PC-3 (cell line): Measurements from ENCODE around the gene RABGGTA. TPM values are rescaled to one million over a fixed set of nuclear protein-coding genes. Genes with fewer than 3 reads are reported as not detected.

ENCODE experiments used
- ATAC-seq: fragments of 200-7000 bp; cut with Tn5 transposase; 2 replicates; pipeline ENCODE4 v1.9.1; 2020; ENCODE audit warnings: mild to moderate bottlenecking, moderate library complexity
- BruUV-seq: library from RNA; stranded (reverse); fragments of 400-500 nt; replicated peaks from 2 replicates; lab custom pipeline; 2021; lab: Mats Ljungman, UMichigan
- CTCF ChIA-PET: fragments of 300-600 bp; sonication (Branson Sonifier 250); formaldehyde crosslinking; loops from one replicate; lab custom pipeline; 2022; ENCODE audit warnings: antibody characterized with exemption; lab: Charles Lee
- POLR2A ChIA-PET: fragments of 300-600 bp; sonication (Branson Sonifier 250); formaldehyde crosslinking; loops from one replicate; lab custom pipeline; 2022; ENCODE audit warnings: antibody characterized with exemption; ENCODE audit not compliant: unreplicated experiment; lab: Charles Lee
- DNase-seq: peaks from one replicate; pipeline ENCODE4 v3.0.0-alpha.2; 2015
- H2AFZ ChIP-seq: fragments of 300-600 bp; sonication (generic); 2 replicates; pipeline ENCODE4 v1.6.0; 2016; ENCODE audit warnings: antibody characterized with exemption, low read length
- H3F3A ChIP-seq: fragments of 300-600 bp; sonication (generic); one replicate; pipeline ENCODE4 v1.6.0; 2017; ENCODE audit warnings: antibody characterized with exemption, low read length, control low read depth, mild to moderate bottlenecking; ENCODE audit not compliant: unreplicated experiment
- H3K27ac ChIP-seq: fragments of 300-600 bp; sonication (generic); 2 replicates; pipeline ENCODE4 v1.5.1; 2016; ENCODE audit warnings: mild to moderate bottlenecking, low read length
- H3K27me3 ChIP-seq: fragments of 300-600 bp; sonication (generic); 2 replicates; pipeline ENCODE4 v1.6.1; 2016; ENCODE audit warnings: low read length, mixed read lengths
- H3K36me3 ChIP-seq: fragments of 300-600 bp; sonication (generic); 2 replicates; pipeline ENCODE4 v1.6.1; 2016; ENCODE audit warnings: low read depth, mixed run types, low read length, mixed read lengths
- H3K4me1 ChIP-seq: fragments of 300-600 bp; sonication (generic); 2 replicates; pipeline ENCODE4 v1.5.1; 2016; ENCODE audit warnings: low read length; ENCODE audit not compliant: insufficient read depth
- H3K4me2 ChIP-seq: fragments of 300-600 bp; sonication (generic); 2 replicates; pipeline ENCODE4 v1.6.0; 2016; ENCODE audit warnings: low read length
- H3K4me3 ChIP-seq: fragments of 300-600 bp; sonication (generic); 2 replicates; pipeline ENCODE4 v1.5.1; 2016; ENCODE audit warnings: mild to moderate bottlenecking, low read length, mixed read lengths
- H3K79me2 ChIP-seq: fragments of 300-600 bp; sonication (generic); 2 replicates; pipeline ENCODE4 v1.6.1; 2017; ENCODE audit warnings: low read length, mixed read lengths
- H3K9ac ChIP-seq: fragments of 300-600 bp; sonication (generic); 2 replicates; pipeline ENCODE4 v1.6.0; 2016; ENCODE audit warnings: mild to moderate bottlenecking, low read length
- H3K9me2 ChIP-seq: fragments of 300-600 bp; sonication (generic); replicated peaks from 2 replicates; pipeline ENCODE4 v1.6.1; 2016; ENCODE audit warnings: mixed run types, low read length, mixed read lengths
- H3K9me3 ChIP-seq: fragments of 300-600 bp; sonication (generic); 2 replicates; pipeline ENCODE4 v1.6.1; 2016; ENCODE audit warnings: low read length, mixed read lengths
- H4K20me1 ChIP-seq: fragments of 300-600 bp; sonication (generic); 2 replicates; pipeline ENCODE4 v1.6.1; 2016; ENCODE audit warnings: low read length, mixed read lengths
- EZH2 ChIP-seq: fragments of 300-600 bp; sonication (generic); IDR thresholded peaks from one replicate; pipeline ENCODE4 v1.6.1; 2017; ENCODE audit warnings: antibody characterized with exemption, mild to moderate bottlenecking, low read length; ENCODE audit not compliant: unreplicated experiment
- EZH2phosphoT487 ChIP-seq: fragments of 300-600 bp; sonication (generic); IDR thresholded peaks from 2 replicates; pipeline ENCODE4 v1.6.1; 2018; ENCODE audit warnings: mild to moderate bottlenecking, antibody characterized with exemption, low read length, borderline replicate concordance
- intact Hi-C: fragments of 100-400 bp; cut with micrococcal nuclease; formaldehyde crosslinking; loops from 2 replicates; pipeline ENCODE4 v1.9.0; 2023
- total RNA-seq: library from RNA; depleted of rRNA; stranded (reverse); fragments of >200 nt; gene quantifications from 2 replicates; pipeline ENCODE4 v1.2.3, GENCODE V29; 2014
- TF ChIP-seq, protein P1 (sequence below): fragments of 300-600 bp; sonication (generic); conservative IDR thresholded peaks from 2 replicates; pipeline ENCODE4 v1.5.1; 2017; ENCODE audit warnings: antibody characterized with exemption, low read depth, mild to moderate bottlenecking, low read length

Gene RABGGTA
- total RNA-seq, 1 experiment from 2014 or later: 39.2 TPM

DNA sequence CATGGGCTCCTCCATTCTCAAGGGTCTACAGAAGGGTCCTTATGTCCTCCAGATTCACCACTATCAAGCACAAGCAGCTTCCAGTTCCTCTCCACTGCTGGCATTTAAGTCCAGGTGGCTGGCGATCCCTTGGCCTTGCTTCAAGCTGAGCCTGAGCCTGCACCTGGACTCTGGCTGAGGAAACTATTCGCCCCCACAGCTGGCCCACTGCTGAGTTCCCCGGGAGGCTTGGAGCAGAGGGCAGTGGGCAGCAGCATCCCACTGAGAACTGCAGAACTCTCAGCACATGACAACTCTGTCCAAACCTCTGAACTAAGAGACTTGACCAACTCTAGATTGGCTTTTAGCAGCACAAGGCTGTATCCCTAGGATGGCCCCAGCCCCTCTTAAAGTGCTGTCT lies 11.3 kb upstream of the RABGGTA start:
- ChIA-PET POLR2A (no interaction called here), CTCF (no interaction called here)
- ATAC-seq (no peak), DNase-seq (no peak)
- Histone ChIP-seq H3F3A (no peaks in the 10 kb centered on the region), H3K79me2 (no peaks in the 10 kb centered on the region), H2AFZ (no peak overlapping the region), H3K4me1 (peaks cover 7% of the 10 kb centered on the region), H3K4me2 (no peak overlapping the region), H3K27me3 (no peaks in the 10 kb centered on the region), H3K27ac (no peak overlapping the region), H3K9ac (no peak overlapping the region), H3K4me3 (no peak overlapping the region), H4K20me1 (no peaks in the 10 kb centered on the region), H3K36me3 (no peaks in the 10 kb centered on the region), H3K9me3 (no peaks in the 10 kb centered on the region), H3K9me2 (no peaks in the 10 kb centered on the region)
- TF ChIP-seq, protein P1, sequence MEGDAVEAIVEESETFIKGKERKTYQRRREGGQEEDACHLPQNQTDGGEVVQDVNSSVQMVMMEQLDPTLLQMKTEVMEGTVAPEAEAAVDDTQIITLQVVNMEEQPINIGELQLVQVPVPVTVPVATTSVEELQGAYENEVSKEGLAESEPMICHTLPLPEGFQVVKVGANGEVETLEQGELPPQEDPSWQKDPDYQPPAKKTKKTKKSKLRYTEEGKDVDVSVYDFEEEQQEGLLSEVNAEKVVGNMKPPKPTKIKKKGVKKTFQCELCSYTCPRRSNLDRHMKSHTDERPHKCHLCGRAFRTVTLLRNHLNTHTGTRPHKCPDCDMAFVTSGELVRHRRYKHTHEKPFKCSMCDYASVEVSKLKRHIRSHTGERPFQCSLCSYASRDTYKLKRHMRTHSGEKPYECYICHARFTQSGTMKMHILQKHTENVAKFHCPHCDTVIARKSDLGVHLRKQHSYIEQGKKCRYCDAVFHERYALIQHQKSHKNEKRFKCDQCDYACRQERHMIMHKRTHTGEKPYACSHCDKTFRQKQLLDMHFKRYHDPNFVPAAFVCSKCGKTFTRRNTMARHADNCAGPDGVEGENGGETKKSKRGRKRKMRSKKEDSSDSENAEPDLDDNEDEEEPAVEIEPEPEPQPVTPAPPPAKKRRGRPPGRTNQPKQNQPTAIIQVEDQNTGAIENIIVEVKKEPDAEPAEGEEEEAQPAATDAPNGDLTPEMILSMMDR: no peak
- TF ChIP-seq EZH2 (no peak), EZH2phosphoT487 (no peak)
- BruUV-seq: no TSS peak
- intact Hi-C loops: no loop called here

DNA sequence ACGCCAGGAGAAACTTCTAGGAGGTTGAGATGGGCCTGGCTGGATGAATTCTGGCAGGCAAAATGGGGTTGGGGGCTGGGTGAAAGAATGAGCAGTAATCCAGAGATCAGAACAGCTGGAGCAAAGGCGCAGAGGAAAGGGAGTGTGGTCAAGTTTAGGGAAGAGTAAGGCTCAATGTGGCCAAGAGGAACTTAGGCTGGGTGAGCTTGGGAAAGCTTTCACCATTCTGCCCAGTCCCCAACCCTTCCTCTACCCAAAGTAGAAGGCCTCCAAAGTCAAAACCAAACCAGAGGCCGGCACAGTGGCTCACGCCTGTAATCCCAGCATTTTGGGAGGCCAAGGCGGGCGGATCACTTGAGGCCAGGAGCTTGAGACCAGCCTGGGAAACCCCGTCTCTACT lies 10.2 kb upstream of the RABGGTA start:
- Histone ChIP-seq H3F3A (no peaks in the 10 kb centered on the region), H3K79me2 (no peaks in the 10 kb centered on the region), H3K9ac (no peak overlapping the region), H3K4me3 (no peak overlapping the region), H3K36me3 (no peaks in the 10 kb centered on the region), H3K4me1 (peaks cover 7% of the 10 kb centered on the region), H3K4me2 (no peak overlapping the region), H4K20me1 (no peaks in the 10 kb centered on the region), H3K27me3 (no peaks in the 10 kb centered on the region), H3K9me2 (no peaks in the 10 kb centered on the region), H2AFZ (no peak overlapping the region), H3K27ac (no peak overlapping the region), H3K9me3 (no peaks in the 10 kb centered on the region)
- DNase-seq (no peak), ATAC-seq (no peak)
- ChIA-PET POLR2A (no interaction called here), CTCF (no interaction called here)
- BruUV-seq: no TSS peak
- intact Hi-C loops: no loop called here
- TF ChIP-seq, protein P1: no peak
- TF ChIP-seq EZH2phosphoT487 (no peak), EZH2 (no peak)

DNA sequence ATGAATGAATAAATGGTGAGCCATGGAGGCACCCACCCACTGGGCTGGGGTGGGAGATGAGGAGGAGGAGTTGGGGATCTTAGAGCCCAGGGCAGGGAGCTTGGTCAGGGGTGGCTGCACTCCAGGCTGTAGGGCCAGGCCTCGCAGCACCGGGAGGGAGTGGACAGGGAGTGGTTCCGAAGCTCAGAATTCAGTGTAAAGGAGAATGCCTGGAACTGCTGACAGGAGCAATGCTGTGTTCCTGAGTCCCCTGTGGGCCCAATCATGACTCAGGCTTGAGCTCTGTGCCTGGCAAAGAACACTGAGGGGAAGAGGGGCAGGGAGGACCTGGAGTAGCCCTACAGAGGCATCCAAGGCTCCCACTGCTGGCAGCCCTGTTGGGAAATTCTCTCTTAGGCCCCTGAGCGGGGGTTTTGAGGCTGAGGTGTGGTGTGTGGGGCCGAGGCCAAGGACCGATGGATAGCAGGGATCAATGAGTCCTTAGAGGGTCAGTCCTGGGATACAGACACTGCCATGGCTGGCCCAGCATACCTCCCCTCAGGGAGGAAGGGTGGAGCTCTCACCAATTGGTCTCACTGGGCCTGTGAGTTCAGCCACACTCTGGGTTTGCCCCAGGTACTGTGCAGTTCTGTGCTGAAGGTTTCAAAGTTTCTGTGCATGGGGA lies 9.5 kb upstream of the RABGGTA start:
- CTCF ChIA-PET: no interaction called here
- H3K27ac ChIP-seq: no peak overlapping the region
- H3K36me3 ChIP-seq: no peaks in the 10 kb centered on the region
- no peaks in the 10 kb centered on the region for H4K20me1 ChIP-seq
- no peaks in the 10 kb centered on the region for H3K9me3 ChIP-seq
- no TSS peak for BruUV-seq
- no peaks in the 10 kb centered on the region for H3K9me2 ChIP-seq
- TF ChIP-seq, protein P1: no peak
- no peak for TF ChIP-seq EZH2phosphoT487
- no peak for TF ChIP-seq EZH2
- ATAC-seq: no peak
- intact Hi-C loops: no loop called here
- no peaks in the 10 kb centered on the region for H3F3A ChIP-seq
- H3K27me3 ChIP-seq: no peaks in the 10 kb centered on the region
- no peak overlapping the region for H3K9ac ChIP-seq
- no peak overlapping the region for H3K4me2 ChIP-seq
- no peak for DNase-seq
- no peak overlapping the region for H3K4me3 ChIP-seq
- H3K4me1 ChIP-seq: peaks cover 7% of the 10 kb centered on the region
- POLR2A ChIA-PET: no interaction called here
- no peaks in the 10 kb centered on the region for H3K79me2 ChIP-seq
- H2AFZ ChIP-seq: no peak overlapping the region
